Body of pancreas (tissue), 4 donors: ENCODE measurements around the gene OTUD7B. TPM values are rescaled to one million over a fixed set of nuclear protein-coding genes. Genes with fewer than 3 reads are reported as not detected.

ENCODE experiments used
- ATAC-seq: fragments of 150-250 bp; one replicate; pipeline ENCODE4 v1.9.1; 2016
- DNase-seq, 4 donors: peaks; one replicate each; pipeline ENCODE4 v3.0.0-alpha.2; 2019
- H3K27ac ChIP-seq, 4 donors: fragments of 200-600 bp; sonication (generic); 1 replicate in 3 of 4; 2 replicates in 1 of 4; pipeline versions ENCODE4 v1.5.1 to v1.6.1; 2016 to 2019; ENCODE audit warnings: mild to moderate bottlenecking in 1 of 4, mixed read lengths in 1 of 4, moderate library complexity in 1 of 4
- H3K27me3 ChIP-seq, 2 donors: fragments of 200-600 bp; sonication (generic); one replicate each; pipeline ENCODE4 v1.6.0; 2016; ENCODE audit warnings: mild to moderate bottlenecking in 1 of 2
- H3K36me3 ChIP-seq, 2 donors: fragments of 200-600 bp; sonication (generic); replicated peaks in 1 of 2; 2 replicates each; pipeline ENCODE4 v1.5.1; 2016; ENCODE audit warnings: low read depth in 2 of 2; ENCODE audit not compliant: insufficient read depth in 1 of 2
- H3K4me1 ChIP-seq: fragments of 200-600 bp; sonication (generic); one replicate; pipeline ENCODE4 v1.6.0; 2016
- H3K4me3 ChIP-seq, 2 donors: fragments of 200-600 bp; sonication (generic); 1 replicate in 1 of 2; 2 replicates in 1 of 2; pipeline ENCODE4 v1.5.1; 2016 to 2019
- H3K9me3 ChIP-seq, 3 donors: fragments of 200-600 bp; sonication (generic); 1 replicate in 2 of 3; 2 replicates in 1 of 3; pipeline ENCODE4 v1.5.1; 2016
- CTCF ChIP-seq, 7 experiments: fragments of 450-650 bp in 4 of 7; fragments of 200-600 bp in 3 of 7; sonication (generic) in 3 of 7; IDR thresholded peaks; one replicate each; pipeline ENCODE4 v1.5.1; 2016 to 2019; ENCODE audit warnings: antibody characterized with exemption in 7 of 7
- POLR2A ChIP-seq, 3 donors: fragments of 450-650 bp; IDR thresholded peaks; one replicate each; pipeline ENCODE4 v1.6.1; 2016; ENCODE audit warnings: antibody characterized with exemption in 3 of 3, mild to moderate bottlenecking in 2 of 3
- WGBS, 2 donors: methylation state at CpG; one replicate each; pipeline ENCODE4 v1.1.5; 2017; 5-methylcytosine and 5-hydroxymethylcytosine counted together
- intact Hi-C: fragments of 100-400 bp; cut with DNase I; formaldehyde crosslinking; loops from one replicate; pipeline ENCODE4 v1.15.1; 2023
- total RNA-seq, 2 donors: library from RNA; depleted of rRNA; stranded (reverse); fragments of >200 nt; gene quantifications; one replicate each; pipeline ENCODE4 v1.1.0, GENCODE V29; 2016

OTUD7B gene
- total RNA-seq, 2 donors from 2014 or later, result 8.6 to 13.2 TPM

GRCh38 chr1:150015651-150016131, 5.2 kb upstream of the OTUD7B start:
- no peak overlapping the region for H3K27ac ChIP-seq
- no peaks in the 10 kb centered on the region for H3K9me3 ChIP-seq
- no peaks in the 10 kb centered on the region for H3K27me3 ChIP-seq
- intact Hi-C loops, result no loop called here
- 86 to 91% methylated on average over 4 of the region's 4 CpGs for WGBS, 2 donors
- ATAC-seq (no peak), DNase-seq (no peak)
- no peak overlapping the region for H3K4me3 ChIP-seq
- no peaks in the 10 kb centered on the region for H3K36me3 ChIP-seq
- TF ChIP-seq POLR2A (IDR thresholded peaks at IDR 0.05) (no peak), CTCF (IDR thresholded peaks at IDR 0.05) (no peak)
- H3K4me1 ChIP-seq, result peaks cover 19% of the 10 kb centered on the region

GRCh38 chr1:150012611-150013010, 2.1 kb upstream of the OTUD7B start:
- ATAC-seq, result no peak
- Histone ChIP-seq H3K27ac (no peak overlapping the region), H3K36me3 (no peaks in the 10 kb centered on the region), H3K27me3 (no peaks in the 10 kb centered on the region), H3K9me3 (no peaks in the 10 kb centered on the region), H3K4me1 (peaks cover 27% of the 10 kb centered on the region), H3K4me3 (no peak overlapping the region)
- WGBS, 2 donors, result 96 to 100% methylated on average over 1 of the region's 1 CpG
- no peak for DNase-seq
- intact Hi-C loops, result no loop called here
- no peak for TF ChIP-seq CTCF (IDR thresholded peaks at IDR 0.05)

DNA sequence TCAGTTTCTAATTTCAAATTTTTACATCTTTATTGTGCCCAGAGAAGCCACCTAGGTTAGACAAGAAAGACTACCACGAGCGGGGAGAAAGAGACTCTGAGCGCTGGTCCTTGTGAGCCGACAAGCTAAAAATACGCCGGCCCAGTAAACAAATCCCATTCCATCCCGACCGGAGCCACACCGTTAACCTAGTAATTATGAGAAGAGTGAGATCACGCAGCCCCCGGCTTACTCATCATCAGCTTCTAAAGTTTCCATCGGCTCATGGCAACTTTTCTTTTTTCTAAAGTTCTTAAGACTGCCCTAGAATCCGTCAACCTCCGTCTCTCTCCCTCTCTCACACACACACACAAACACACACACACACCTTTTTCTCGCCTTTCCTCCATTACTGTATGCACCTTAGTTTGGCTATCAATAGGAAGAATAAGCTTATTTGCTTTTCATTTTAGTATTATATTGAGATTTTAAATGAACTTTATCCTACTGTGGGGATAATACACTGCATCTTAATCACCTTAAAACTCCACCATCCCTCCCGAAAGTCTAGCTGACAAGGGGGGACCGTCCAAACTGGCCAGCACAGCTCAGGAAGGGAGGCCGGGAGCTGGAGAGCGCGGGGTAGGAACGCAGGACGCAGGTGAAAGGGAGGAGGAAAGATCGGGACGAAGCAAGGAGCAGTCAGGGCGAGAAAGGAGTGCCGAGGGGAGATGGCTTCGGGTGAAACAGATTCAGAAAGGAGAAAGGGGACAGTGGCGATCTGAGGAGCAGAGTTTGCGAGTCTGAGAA, 728 bp downstream of the OTUD7B start:
- DNase-seq (peak; percentile 41 to 64 (median 54)), ATAC-seq (peak; percentile 61)
- intact Hi-C loops, result no loop called here
- Histone ChIP-seq H3K27ac (peak overlapping the region; percentile 89 to 95 (median 92)), H3K27me3 (no peaks in the 10 kb centered on the region), H3K36me3 (no peaks in the 10 kb centered on the region), H3K4me1 (peaks cover 47% of the 10 kb centered on the region), H3K4me3 (peak overlapping the region; percentile 58 to 77), H3K9me3 (no peaks in the 10 kb centered on the region)
- WGBS, 2 donors, result 0% methylated on average over 29 of the region's 29 CpGs
- no peak for TF ChIP-seq POLR2A (IDR thresholded peaks at IDR 0.05)
- no peak for TF ChIP-seq CTCF (IDR thresholded peaks at IDR 0.05)

- Histone ChIP-seq H3K4me1 (peaks cover 47% of the 10 kb centered on the region), H3K27me3 (no peaks in the 10 kb centered on the region), H3K27ac (peak overlapping the region in 3 of 4 donors; percentile 92 to 95 (median 93)), H3K4me3 (no peak overlapping the region), H3K9me3 (no peaks in the 10 kb centered on the region), H3K36me3 (no peaks in the 10 kb centered on the region)
- WGBS, 2 donors, result 15 to 18% methylated on average over 6 of the region's 6 CpGs
- intact Hi-C loops, result no loop called here
- TF ChIP-seq CTCF (IDR thresholded peaks at IDR 0.05), result no peak
- no peak for TF ChIP-seq POLR2A (IDR thresholded peaks at IDR 0.05)
- ATAC-seq (no peak), DNase-seq (peak in 2 of 4 donors; percentile 7 to 31)
Measured at GRCh38 chr1:150008699-150009098, 1.8 kb downstream of the OTUD7B start.
